ENCODE results near the gene RNF227.

RNF227 gene

GRCh38 chr17:7929158-7930023, 13.3 kb upstream of the RNF227 start, which contains the start of gene KCNAB3:
Gene KCNAB3 (minus strand): TSS chr17:7929856. CDS start chr17:7929435, 421 bp downstream.
- FAIRE-seq, result no peak

- FAIRE-seq, result no peak
Measured at GRCh38 chr17:7927596-7927995, 11.5 kb upstream of the RNF227 start.

- no peak for FAIRE-seq
Measured at GRCh38 chr17:7922845-7923628, 6.9 kb upstream of the RNF227 start.

- no peak for FAIRE-seq
Measured at GRCh38 chr17:7922269-7922844, 6.3 kb upstream of the RNF227 start.

- no peak for FAIRE-seq
Measured at GRCh38 chr17:7916808-7917207, 719 bp upstream of the RNF227 start.

GRCh38 chr17:7916385-7916682, 245 bp upstream of the RNF227 start:
- FAIRE-seq, result no peak

GRCh38 chr17:7915179-7915610, 894 bp downstream of the RNF227 start:
- FAIRE-seq, result no peak

- no peak for FAIRE-seq
Measured at GRCh38 chr17:7912927-7913524, 3.1 kb downstream of the RNF227 start.

GRCh38 chr17:7911116-7911515, 5.0 kb downstream of the RNF227 start:
- no peak for FAIRE-seq

GRCh38 chr17:7910711-7911110, 5.4 kb downstream of the RNF227 start:
- FAIRE-seq, result no peak

- FAIRE-seq, result no peak
Measured at GRCh38 chr17:7910281-7910680, 5.8 kb downstream of the RNF227 start.

- no peak for FAIRE-seq
Measured at GRCh38 chr17:7909089-7909488, 7.0 kb downstream of the RNF227 start.

- no peak for FAIRE-seq
Measured at GRCh38 chr17:7903154-7904103, 12.7 kb downstream of the RNF227 start.

- no peak for FAIRE-seq
Measured at GRCh38 chr17:7897773-7898172, 18.3 kb downstream of the RNF227 start.

GRCh38 chr17:7897090-7897489, 19.0 kb downstream of the RNF227 start:
- no peak for FAIRE-seq

- FAIRE-seq, result no peak
Measured at GRCh38 chr17:7894866-7895265, 21.2 kb downstream of the RNF227 start.

- FAIRE-seq, result no peak
Measured at GRCh38 chr17:7894226-7894625, 21.9 kb downstream of the RNF227 start.

GRCh38 chr17:7893187-7893880, 22.8 kb downstream of the RNF227 start:
- no peak for FAIRE-seq

GRCh38 chr17:7889166-7889955, 26.7 kb downstream of the RNF227 start:
- no peak for FAIRE-seq

GRCh38 chr17:7888184-7888920, 27.7 kb downstream of the RNF227 start, which contains the start of gene CHD3:
Gene CHD3 (plus strand): TSS chr17:7888789. CDS start chr17:7889001, 212 bp downstream.
- no peak for FAIRE-seq
